A549 (cell line): ENCODE measurements around the gene TXK.

Source experiments
- CTCF ChIP-seq: fragments of >200 bp; sonication (Bioruptor Twin); formaldehyde crosslinking; IDR thresholded peaks from 3 replicates; pipeline ENCODE4 v1.5.1; 2016
- PBX3 ChIP-seq: IDR thresholded peaks from 2 replicates; pipeline ENCODE4 v1.6.1; 2012
- POLR2A ChIP-seq: IDR thresholded peaks from 2 replicates; pipeline ENCODE4 v1.6.1; 2012; ENCODE audit warnings: mild to moderate bottlenecking, low read length
- REST ChIP-seq: fragments of 200-600 bp; sonication (generic); IDR thresholded peaks from 2 replicates; pipeline ENCODE4 v1.6.1; 2016; ENCODE audit warnings: antibody characterized with exemption, mild to moderate bottlenecking, moderate library complexity
- ZSCAN20 ChIP-seq: fragments of 250-450 bp; sonication (Bioruptor Pico); IDR thresholded peaks from 2 replicates; pipeline ENCODE4 v1.8.0; 2022; ENCODE audit warnings: mild to moderate bottlenecking, moderate library complexity

DNA sequence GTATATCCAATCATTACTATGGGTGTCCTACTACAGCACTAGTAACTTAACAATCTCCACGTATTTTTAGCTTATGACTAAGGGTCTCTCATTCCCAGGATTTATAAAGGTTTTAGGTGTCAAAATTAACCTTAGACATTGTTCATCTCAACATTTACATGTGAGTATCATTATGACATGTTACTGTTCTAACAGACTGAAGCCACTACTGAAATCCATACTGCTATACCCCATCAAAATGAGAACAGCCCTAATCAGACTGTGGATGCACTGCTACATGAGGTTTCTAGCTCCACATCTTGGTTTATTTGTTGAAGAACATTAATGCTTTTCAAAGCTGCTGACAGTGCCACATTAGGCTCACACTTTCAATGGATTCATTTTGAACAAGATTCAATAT lies 35.6 kb upstream of the TXK start:
- no peak for TF ChIP-seq CTCF
- TF ChIP-seq POLR2A = no peak
- no peak for TF ChIP-seq ZSCAN20
- TF ChIP-seq REST = no peak
- no peak for TF ChIP-seq PBX3
